ENCODE results near the gene THOC5. TPM values are rescaled to one million over a fixed set of nuclear protein-coding genes. Genes with fewer than 3 reads are reported as not detected.

Gene THOC5
- total RNA-seq, 1 experiment from 2014 or later, result 42.3 TPM

DNA sequence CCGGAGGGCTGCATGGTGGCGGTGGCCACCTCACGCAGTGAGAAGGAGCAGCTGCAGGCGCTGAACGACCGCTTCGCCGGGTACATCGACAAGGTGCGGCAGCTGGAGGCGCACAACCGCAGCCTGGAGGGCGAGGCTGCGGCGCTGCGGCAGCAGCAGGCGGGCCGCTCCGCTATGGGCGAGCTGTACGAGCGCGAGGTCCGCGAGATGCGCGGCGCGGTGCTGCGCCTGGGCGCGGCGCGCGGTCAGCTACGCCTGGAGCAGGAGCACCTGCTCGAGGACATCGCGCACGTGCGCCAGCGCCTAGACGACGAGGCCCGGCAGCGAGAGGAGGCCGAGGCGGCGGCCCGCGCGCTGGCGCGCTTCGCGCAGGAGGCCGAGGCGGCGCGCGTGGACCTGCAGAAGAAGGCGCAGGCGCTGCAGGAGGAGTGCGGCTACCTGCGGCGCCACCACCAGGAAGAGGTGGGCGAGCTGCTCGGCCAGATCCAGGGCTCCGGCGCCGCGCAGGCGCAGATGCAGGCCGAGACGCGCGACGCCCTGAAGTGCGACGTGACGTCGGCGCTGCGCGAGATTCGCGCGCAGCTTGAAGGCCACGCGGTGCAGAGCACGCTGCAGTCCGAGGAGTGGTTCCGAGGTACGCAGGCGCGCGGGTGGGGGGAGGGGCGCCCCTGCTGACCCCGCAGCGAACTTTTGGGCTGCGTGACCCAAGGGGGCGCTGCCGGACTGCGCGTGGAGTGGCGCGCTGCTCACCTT is 72.9 kb downstream of the THOC5 start:
- intact Hi-C loops (cut with micrococcal nuclease; ENCODE audit: unreplicated experiment), result no loop called here
- Histone ChIP-seq H3K4me1 (replicated peaks; ENCODE audit: insufficient read depth) (peaks cover 8% of the 10 kb centered on the region; the same call in 1 of the 2 replicates), H2AFZ (peak overlapping the region; percentile 60; the same call in 1 of the 2 replicates), H3K27me3 (ENCODE audit: insufficient read depth, low read depth) (no peaks in the 10 kb centered on the region), H3K9me2 (ENCODE audit: insufficient read depth) (no peaks in the 10 kb centered on the region), H3K79me2 (ENCODE audit: low read depth) (no peaks in the 10 kb centered on the region), H3K36me3 (ENCODE audit: low read depth) (no peaks in the 10 kb centered on the region), H3K4me2 (peak overlapping the region; percentile 57; the same call in 1 of the 2 replicates), H3K4me3 (peak overlapping the region; percentile 50), H3F3A (ENCODE audit: insufficient read depth, low read depth) (no peaks in the 10 kb centered on the region), H4K20me1 (ENCODE audit: insufficient read depth) (no peaks in the 10 kb centered on the region), H3K9me3 (ENCODE audit: insufficient read depth, low read depth) (no peaks in the 10 kb centered on the region), H3K27ac (no peak overlapping the region)
- ChIA-PET POLR2A (ENCODE audit: unreplicated experiment) (no interaction called here), CTCF (interaction anchor here (0.7 kb wide), 1 partner anchor 10 kb away, joined by 15 read pairs; no protein-coding TSS in a partner anchor)
- TF ChIP-seq EZH2 (IDR thresholded peaks at IDR 0.05; ENCODE audit: low read depth), result no peak
- TF ChIP-seq CTCF (conservative IDR thresholded peaks at IDR 0.05), result no peak
- BruUV-seq (replicated peaks), result no TSS peak
- DNase-seq, result peak; percentile 54 to 64

DNA sequence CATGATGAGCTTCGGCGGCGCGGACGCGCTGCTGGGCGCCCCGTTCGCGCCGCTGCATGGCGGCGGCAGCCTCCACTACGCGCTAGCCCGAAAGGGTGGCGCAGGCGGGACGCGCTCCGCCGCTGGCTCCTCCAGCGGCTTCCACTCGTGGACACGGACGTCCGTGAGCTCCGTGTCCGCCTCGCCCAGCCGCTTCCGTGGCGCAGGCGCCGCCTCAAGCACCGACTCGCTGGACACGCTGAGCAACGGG is 73.4 kb downstream of the THOC5 start:
- H2AFZ ChIP-seq, result no peak overlapping the region
- peak overlapping the region; percentile 14; the same call in 1 of the 2 replicates for H3K4me3 ChIP-seq
- H3K36me3 ChIP-seq (ENCODE audit: low read depth), result no peaks in the 10 kb centered on the region
- H3K9me3 ChIP-seq (ENCODE audit: insufficient read depth, low read depth), result no peaks in the 10 kb centered on the region
- CTCF ChIA-PET, result no interaction called here
- intact Hi-C loops (cut with micrococcal nuclease; ENCODE audit: unreplicated experiment), result no loop called here
- H3K4me2 ChIP-seq, result peak overlapping the region; percentile 13; the same call in 1 of the 2 replicates
- H3K9me2 ChIP-seq (ENCODE audit: insufficient read depth), result no peaks in the 10 kb centered on the region
- no peak for DNase-seq
- H3F3A ChIP-seq (ENCODE audit: insufficient read depth, low read depth), result no peaks in the 10 kb centered on the region
- H3K27ac ChIP-seq, result no peak overlapping the region
- BruUV-seq (replicated peaks), result no TSS peak
- TF ChIP-seq EZH2 (IDR thresholded peaks at IDR 0.05; ENCODE audit: low read depth) (no peak), CTCF (conservative IDR thresholded peaks at IDR 0.05) (no peak)
- POLR2A ChIA-PET (ENCODE audit: unreplicated experiment), result no interaction called here
- no peaks in the 10 kb centered on the region for H3K79me2 ChIP-seq (ENCODE audit: low read depth)
- no peaks in the 10 kb centered on the region for H4K20me1 ChIP-seq (ENCODE audit: insufficient read depth)
- no peaks in the 10 kb centered on the region for H3K27me3 ChIP-seq (ENCODE audit: insufficient read depth, low read depth)
- H3K4me1 ChIP-seq (replicated peaks; ENCODE audit: insufficient read depth), result peaks cover 8% of the 10 kb centered on the region; the same call in 1 of the 2 replicates

GRCh38 chr22:29479417-29480261 is 73.9 kb downstream of the THOC5 start, which contains the start of gene NEFH:
Gene NEFH, plus strand, starts transcription at chr22:29480218. Its CDS starts 45 bp downstream, at chr22:29480263.
- H3K27ac ChIP-seq, result no peak within 1 kb of the TSS
- H3K36me3 ChIP-seq (ENCODE audit: low read depth), result no peaks in the 10 kb centered on the region
- no TSS peak for BruUV-seq (replicated peaks)
- no peaks in the 10 kb centered on the region for H3K9me2 ChIP-seq (ENCODE audit: insufficient read depth)
- TF ChIP-seq EZH2 (IDR thresholded peaks at IDR 0.05; ENCODE audit: low read depth) (no peak), CTCF (conservative IDR thresholded peaks at IDR 0.05) (no peak)
- H4K20me1 ChIP-seq (ENCODE audit: insufficient read depth), result no peaks in the 10 kb centered on the region
- no peaks in the 10 kb centered on the region for H3K9me3 ChIP-seq (ENCODE audit: insufficient read depth, low read depth)
- ChIA-PET CTCF (no interaction called here), POLR2A (ENCODE audit: unreplicated experiment) (no interaction called here)
- H3K4me1 ChIP-seq (replicated peaks; ENCODE audit: insufficient read depth), result peaks cover 8% of the 10 kb centered on the region; the same call in 1 of the 2 replicates
- DNase-seq, result no peak
- peak within 1 kb of the TSS; percentile 57; the same call in 1 of the 2 replicates for H3K4me2 ChIP-seq
- no peaks in the 10 kb centered on the region for H3K79me2 ChIP-seq (ENCODE audit: low read depth)
- no peaks in the 10 kb centered on the region for H3F3A ChIP-seq (ENCODE audit: insufficient read depth, low read depth)
- H3K4me3 ChIP-seq, result peak within 1 kb of the TSS; percentile 50
- H2AFZ ChIP-seq, result 0 out of 2 replicates have a peak within 1 kb of the TSS, but pooled peaks have one; percentile 60
- intact Hi-C loops (cut with micrococcal nuclease; ENCODE audit: unreplicated experiment), result no loop called here
- no peaks in the 10 kb centered on the region for H3K27me3 ChIP-seq (ENCODE audit: insufficient read depth, low read depth)
